ENCODE data around the gene CFAP58.

CFAP58 gene

GRCh38 chr10:104327745-104328645 is 25.6 kb upstream of the CFAP58 start:
- TF ChIP-seq CTCF (IDR thresholded peaks at IDR 0.05; ENCODE audit: control insufficient read depth, extremely low read depth, insufficient read depth), result no peak
- no peak for DNase-seq (ENCODE audit: low read depth)
- no peak overlapping the region for H3K4me3 ChIP-seq (ENCODE audit: low read depth, low read length)

GRCh38 chr10:104328646-104328895 is 25.1 kb upstream of the CFAP58 start:
- DNase-seq (ENCODE audit: low read depth), result no peak
- no peak for TF ChIP-seq CTCF (IDR thresholded peaks at IDR 0.05; ENCODE audit: control insufficient read depth, extremely low read depth, insufficient read depth)
- no peak overlapping the region for H3K4me3 ChIP-seq (ENCODE audit: low read depth, low read length)

GRCh38 chr10:104328896-104329710 is 24.5 kb upstream of the CFAP58 start:
- DNase-seq (ENCODE audit: low read depth), result no peak
- no peak overlapping the region for H3K4me3 ChIP-seq (ENCODE audit: low read depth, low read length)
- no peak for TF ChIP-seq CTCF (IDR thresholded peaks at IDR 0.05; ENCODE audit: control insufficient read depth, extremely low read depth, insufficient read depth)

GRCh38 chr10:104329735-104330134 is 23.9 kb upstream of the CFAP58 start:
- H3K4me3 ChIP-seq (ENCODE audit: low read depth, low read length), result no peak overlapping the region
- DNase-seq (ENCODE audit: low read depth), result no peak
- TF ChIP-seq CTCF (IDR thresholded peaks at IDR 0.05; ENCODE audit: control insufficient read depth, extremely low read depth, insufficient read depth), result no peak

- H3K4me3 ChIP-seq (ENCODE audit: low read depth, low read length), result no peak overlapping the region
- TF ChIP-seq CTCF (IDR thresholded peaks at IDR 0.05; ENCODE audit: control insufficient read depth, extremely low read depth, insufficient read depth), result no peak
- DNase-seq (ENCODE audit: low read depth), result no peak
Measured at GRCh38 chr10:104330168-104331110, 23.2 kb upstream of the CFAP58 start.

GRCh38 chr10:104331208-104331838 is 22.3 kb upstream of the CFAP58 start:
- peak; percentile 87 for DNase-seq (ENCODE audit: low read depth)
- TF ChIP-seq CTCF (IDR thresholded peaks at IDR 0.05; ENCODE audit: control insufficient read depth, extremely low read depth, insufficient read depth), result no peak
- H3K4me3 ChIP-seq (ENCODE audit: low read depth, low read length), result peak overlapping the region; percentile 11; the same call in 1 of the 2 replicates
